GM18517 (cell line): ENCODE measurements around the gene METTL4.

ENCODE experiments used
- ATAC-seq: cut with Tn5 transposase; IDR thresholded peaks from one replicate; pipeline ENCODE4 v1.9.1; 2021; ENCODE audit warnings: mild to moderate bottlenecking, moderate library complexity; ENCODE audit not compliant: unreplicated experiment

The METTL4 gene

GRCh38 chr18:2522112-2522511, 49.2 kb downstream of the METTL4 start:
- no peak for ATAC-seq

GRCh38 chr18:2518473-2518872, 52.8 kb downstream of the METTL4 start:
- no peak for ATAC-seq

GRCh38 chr18:2515908-2516625, 55.2 kb downstream of the METTL4 start:
- ATAC-seq, result peak; percentile 59

GRCh38 chr18:2515171-2515787, 56.0 kb downstream of the METTL4 start:
- ATAC-seq, result no peak

- no peak for ATAC-seq
Observed at GRCh38 chr18:2513616-2514015, 57.7 kb downstream of the METTL4 start.

GRCh38 chr18:2512059-2512458, 59.2 kb downstream of the METTL4 start:
- no peak for ATAC-seq

- no peak for ATAC-seq
Observed at GRCh38 chr18:2511451-2511850, 59.9 kb downstream of the METTL4 start.

GRCh38 chr18:2510416-2510815, 60.9 kb downstream of the METTL4 start:
- no peak for ATAC-seq

- ATAC-seq, result no peak
Observed at GRCh38 chr18:2508678-2509077, 62.6 kb downstream of the METTL4 start.

- ATAC-seq, result no peak
Observed at GRCh38 chr18:2508155-2508554, 63.1 kb downstream of the METTL4 start.

GRCh38 chr18:2504642-2505041, 66.7 kb downstream of the METTL4 start:
- ATAC-seq, result no peak

- ATAC-seq, result no peak
Observed at GRCh38 chr18:2502880-2503279, 68.4 kb downstream of the METTL4 start.

- no peak for ATAC-seq
Observed at GRCh38 chr18:2502394-2502793, 68.9 kb downstream of the METTL4 start.

- no peak for ATAC-seq
Observed at GRCh38 chr18:2497797-2498196, 73.5 kb downstream of the METTL4 start.

- ATAC-seq, result no peak
Observed at GRCh38 chr18:2495381-2495780, 75.9 kb downstream of the METTL4 start.

- no peak for ATAC-seq
Observed at GRCh38 chr18:2494921-2495320, 76.4 kb downstream of the METTL4 start.
